ENCODE measurements around the gene TMEM247. TPM values are rescaled to one million over a fixed set of nuclear protein-coding genes. Genes with fewer than 3 reads are reported as not detected.

TMEM247 gene
- total RNA-seq, 4 donors from 2014 or later = not detected

GRCh38 chr2:46441838-46442712 lies 37.3 kb upstream of the TMEM247 start:
- no peaks in the 10 kb centered on the region for H3K36me3 ChIP-seq
- H3K4me3 ChIP-seq = no peak overlapping the region
- no peak for TF ChIP-seq POLR2A (IDR thresholded peaks at IDR 0.05)
- no peak for TF ChIP-seq CTCF (IDR thresholded peaks at IDR 0.05)
- no peaks in the 10 kb centered on the region for H3K9me3 ChIP-seq
- no peak overlapping the region for H3K27ac ChIP-seq
- DNase-seq = no peak
- no peaks in the 10 kb centered on the region for H3K4me1 ChIP-seq
- no peaks in the 10 kb centered on the region for H3K27me3 ChIP-seq

DNA sequence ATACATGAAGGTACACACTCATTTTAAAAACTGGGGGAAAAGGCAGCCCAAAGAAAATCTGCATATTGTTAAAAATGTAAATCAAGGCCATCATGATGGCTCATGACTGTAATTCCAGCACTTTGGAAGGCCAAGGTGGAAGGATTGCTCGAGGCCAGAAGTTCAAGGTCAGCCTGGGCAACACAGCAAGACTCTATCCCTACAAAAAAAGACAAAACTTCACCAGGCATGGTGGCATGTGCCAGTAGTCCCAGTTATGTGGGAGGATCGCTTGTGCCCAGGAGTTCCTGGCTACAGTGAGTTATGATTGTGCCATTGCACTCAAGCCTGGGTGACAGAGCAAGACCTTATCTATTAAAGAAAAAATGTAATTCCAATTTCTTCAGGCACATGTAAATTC lies 34.6 kb upstream of the TMEM247 start:
- no peak overlapping the region for H3K4me3 ChIP-seq
- no peak for TF ChIP-seq CTCF (IDR thresholded peaks at IDR 0.05)
- TF ChIP-seq POLR2A (IDR thresholded peaks at IDR 0.05) = no peak

DNA sequence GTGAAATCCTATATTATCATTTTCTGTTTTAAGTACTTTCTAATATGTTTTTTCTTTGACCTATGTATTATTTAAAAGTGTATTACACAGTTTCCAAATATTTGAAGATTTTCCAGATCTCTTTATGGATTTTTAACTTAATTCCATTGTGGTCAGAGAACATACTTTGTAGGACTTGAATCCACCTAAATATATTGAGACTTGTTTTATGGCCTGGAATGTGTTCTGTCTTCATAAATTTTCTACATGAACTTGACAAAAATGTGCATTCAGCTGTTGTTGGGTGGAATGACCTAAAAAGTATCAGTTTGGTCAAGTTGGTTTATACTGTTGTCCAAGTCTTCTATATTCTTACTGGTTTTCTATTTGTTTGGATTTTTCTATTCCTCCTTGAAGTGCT lies 33.8 kb upstream of the TMEM247 start:
- TF ChIP-seq POLR2A (IDR thresholded peaks at IDR 0.05) = no peak
- no peak for TF ChIP-seq CTCF (IDR thresholded peaks at IDR 0.05)
- Histone ChIP-seq H3K36me3 (no peaks in the 10 kb centered on the region), H3K4me1 (no peaks in the 10 kb centered on the region), H3K9me3 (no peaks in the 10 kb centered on the region), H3K4me3 (no peak overlapping the region), H3K27ac (no peak overlapping the region), H3K27me3 (no peaks in the 10 kb centered on the region)
- no peak for DNase-seq

More for the DNA sequence above, 34.6 kb upstream of the TMEM247 start:
- no peaks in the 10 kb centered on the region for H3K27me3 ChIP-seq
- H3K36me3 ChIP-seq = no peaks in the 10 kb centered on the region
- no peaks in the 10 kb centered on the region for H3K4me1 ChIP-seq
- no peaks in the 10 kb centered on the region for H3K9me3 ChIP-seq
- H3K27ac ChIP-seq = no peak overlapping the region
- no peak for DNase-seq

DNA sequence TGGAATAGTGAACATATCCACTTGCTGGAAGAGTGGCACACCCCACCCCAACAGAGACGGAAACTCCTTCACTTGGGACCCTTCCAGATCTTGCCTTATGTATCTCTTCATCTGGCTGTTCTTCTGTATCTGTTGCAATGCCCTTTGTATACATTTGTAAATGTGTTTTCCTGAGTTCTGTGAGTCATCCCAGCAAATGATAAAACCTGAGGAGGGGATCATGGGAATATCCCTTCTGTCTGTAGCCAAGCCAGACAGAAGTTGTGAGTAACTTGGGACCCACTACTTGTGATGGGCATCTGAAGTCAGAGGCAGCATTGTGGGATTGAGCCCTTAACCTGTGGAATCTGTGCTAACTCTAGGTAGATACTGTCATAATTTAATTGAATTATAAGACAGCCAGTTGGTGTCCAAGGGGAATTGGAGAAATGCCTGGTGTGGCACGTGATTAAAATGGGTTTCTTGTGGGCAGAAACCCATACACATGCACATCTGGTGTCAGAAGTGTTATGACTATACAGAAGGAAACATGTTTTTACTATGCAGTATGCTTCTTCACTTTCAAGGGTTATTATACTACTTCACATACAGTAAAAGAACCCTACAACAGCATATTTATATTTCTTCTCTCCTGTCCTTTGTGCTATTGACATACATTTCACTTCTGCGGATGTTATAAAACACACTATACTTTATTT lies 32.3 kb upstream of the TMEM247 start:
- Histone ChIP-seq H3K27me3 (no peaks in the 10 kb centered on the region), H3K36me3 (no peaks in the 10 kb centered on the region), H3K27ac (no peak overlapping the region), H3K4me1 (no peaks in the 10 kb centered on the region), H3K4me3 (no peak overlapping the region), H3K9me3 (no peaks in the 10 kb centered on the region)
- no peak for TF ChIP-seq POLR2A (IDR thresholded peaks at IDR 0.05)
- TF ChIP-seq CTCF (IDR thresholded peaks at IDR 0.05) = no peak
- no peak for DNase-seq

DNA sequence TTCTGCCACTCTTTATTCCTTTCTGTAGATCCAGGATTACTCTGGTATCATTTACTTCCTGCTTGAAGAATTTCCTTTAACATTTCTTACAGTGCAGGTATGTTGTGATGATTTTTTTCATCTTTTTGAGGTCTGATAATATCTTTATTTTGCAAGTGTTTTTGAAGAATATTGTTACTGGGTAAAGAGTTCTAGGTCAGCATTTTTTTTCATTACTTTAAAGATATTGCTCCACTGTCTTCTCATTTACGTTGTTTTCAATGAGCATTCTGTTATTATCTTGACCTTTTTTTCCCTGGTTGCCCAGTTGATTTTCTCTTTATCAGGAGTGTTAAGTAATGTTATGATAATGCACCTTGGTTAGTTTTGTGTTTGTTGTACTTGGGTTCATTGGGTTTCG lies 31.7 kb upstream of the TMEM247 start:
- Histone ChIP-seq H3K4me3 (no peak overlapping the region), H3K9me3 (no peaks in the 10 kb centered on the region)
- no peak for TF ChIP-seq CTCF (IDR thresholded peaks at IDR 0.05)
- no peak for TF ChIP-seq POLR2A (IDR thresholded peaks at IDR 0.05)

More for the DNA sequence above, 31.7 kb upstream of the TMEM247 start:
- H3K36me3 ChIP-seq = no peaks in the 10 kb centered on the region
- DNase-seq = no peak
- no peaks in the 10 kb centered on the region for H3K4me1 ChIP-seq
- H3K27me3 ChIP-seq = no peaks in the 10 kb centered on the region
- no peak overlapping the region for H3K27ac ChIP-seq

All from Peyer's patch (tissue), 4 donors.